GM21619 (cell line): Measurements from ENCODE around the gene ZNF146.
"Not testable (repeated sequence)": the region's sequence is repeated elsewhere in the genome, so short reads cannot be mapped to it uniquely, and the experiment has no call there.

ENCODE experiments used
- ATAC-seq: cut with Tn5 transposase; IDR thresholded peaks from one replicate; pipeline ENCODE4 v1.9.1; 2021; ENCODE audit not compliant: unreplicated experiment

ZNF146 gene

GRCh38 chr19:36269295-36269694, 54.4 kb downstream of the ZNF146 start:
- not testable (repeated sequence) for ATAC-seq
